ENCODE results near the gene CTNNBL1. TPM values are rescaled to one million over a fixed set of nuclear protein-coding genes. Genes with fewer than 3 reads are reported as not detected.

Gene CTNNBL1
- total and polyA plus RNA-seq, 2 experiments from 2014 or later, result 36.3 to 68.7 TPM

DNA sequence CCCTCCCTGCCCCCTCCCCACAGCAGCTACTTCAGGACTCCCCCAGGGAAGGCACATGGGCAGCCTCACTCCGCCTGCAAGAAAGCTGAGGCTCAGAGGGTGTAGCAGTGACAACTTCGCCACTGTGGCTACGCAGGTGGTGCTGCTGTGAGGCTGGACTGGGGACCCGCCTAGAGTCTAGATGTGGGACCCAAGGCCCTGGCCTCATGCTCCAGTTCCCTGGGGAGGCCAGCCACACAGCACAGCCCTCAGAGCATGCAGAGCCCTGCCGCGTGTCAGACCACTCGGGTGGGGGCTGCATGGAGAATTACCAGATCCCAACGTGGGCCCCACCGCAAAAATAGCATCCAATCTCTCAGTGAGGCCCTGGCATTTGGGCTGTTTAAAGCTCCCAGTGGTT, 178.3 kb downstream of the CTNNBL1 start (continued):
- TF ChIP-seq, protein P1, sequence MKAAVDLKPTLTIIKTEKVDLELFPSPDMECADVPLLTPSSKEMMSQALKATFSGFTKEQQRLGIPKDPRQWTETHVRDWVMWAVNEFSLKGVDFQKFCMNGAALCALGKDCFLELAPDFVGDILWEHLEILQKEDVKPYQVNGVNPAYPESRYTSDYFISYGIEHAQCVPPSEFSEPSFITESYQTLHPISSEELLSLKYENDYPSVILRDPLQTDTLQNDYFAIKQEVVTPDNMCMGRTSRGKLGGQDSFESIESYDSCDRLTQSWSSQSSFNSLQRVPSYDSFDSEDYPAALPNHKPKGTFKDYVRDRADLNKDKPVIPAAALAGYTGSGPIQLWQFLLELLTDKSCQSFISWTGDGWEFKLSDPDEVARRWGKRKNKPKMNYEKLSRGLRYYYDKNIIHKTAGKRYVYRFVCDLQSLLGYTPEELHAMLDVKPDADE (IDR thresholded peaks at IDR 0.05), result no peak
- TF ChIP-seq CREB1 (CRISPR knock-in tag; IDR thresholded peaks at IDR 0.05; ENCODE audit: low read depth) (no peak), ZNF331 (CRISPR knock-in tag; IDR thresholded peaks at IDR 0.05; ENCODE audit: low read depth) (no peak), NANOG (IDR thresholded peaks at IDR 0.05; ENCODE audit: borderline replicate concordance) (no peak)
- TF ChIP-seq, protein P2, sequence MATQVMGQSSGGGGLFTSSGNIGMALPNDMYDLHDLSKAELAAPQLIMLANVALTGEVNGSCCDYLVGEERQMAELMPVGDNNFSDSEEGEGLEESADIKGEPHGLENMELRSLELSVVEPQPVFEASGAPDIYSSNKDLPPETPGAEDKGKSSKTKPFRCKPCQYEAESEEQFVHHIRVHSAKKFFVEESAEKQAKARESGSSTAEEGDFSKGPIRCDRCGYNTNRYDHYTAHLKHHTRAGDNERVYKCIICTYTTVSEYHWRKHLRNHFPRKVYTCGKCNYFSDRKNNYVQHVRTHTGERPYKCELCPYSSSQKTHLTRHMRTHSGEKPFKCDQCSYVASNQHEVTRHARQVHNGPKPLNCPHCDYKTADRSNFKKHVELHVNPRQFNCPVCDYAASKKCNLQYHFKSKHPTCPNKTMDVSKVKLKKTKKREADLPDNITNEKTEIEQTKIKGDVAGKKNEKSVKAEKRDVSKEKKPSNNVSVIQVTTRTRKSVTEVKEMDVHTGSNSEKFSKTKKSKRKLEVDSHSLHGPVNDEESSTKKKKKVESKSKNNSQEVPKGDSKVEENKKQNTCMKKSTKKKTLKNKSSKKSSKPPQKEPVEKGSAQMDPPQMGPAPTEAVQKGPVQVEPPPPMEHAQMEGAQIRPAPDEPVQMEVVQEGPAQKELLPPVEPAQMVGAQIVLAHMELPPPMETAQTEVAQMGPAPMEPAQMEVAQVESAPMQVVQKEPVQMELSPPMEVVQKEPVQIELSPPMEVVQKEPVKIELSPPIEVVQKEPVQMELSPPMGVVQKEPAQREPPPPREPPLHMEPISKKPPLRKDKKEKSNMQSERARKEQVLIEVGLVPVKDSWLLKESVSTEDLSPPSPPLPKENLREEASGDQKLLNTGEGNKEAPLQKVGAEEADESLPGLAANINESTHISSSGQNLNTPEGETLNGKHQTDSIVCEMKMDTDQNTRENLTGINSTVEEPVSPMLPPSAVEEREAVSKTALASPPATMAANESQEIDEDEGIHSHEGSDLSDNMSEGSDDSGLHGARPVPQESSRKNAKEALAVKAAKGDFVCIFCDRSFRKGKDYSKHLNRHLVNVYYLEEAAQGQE (IDR thresholded peaks at IDR 0.05; ENCODE audit: unreplicated experiment), result no peak
- TF ChIP-seq, protein P3, sequence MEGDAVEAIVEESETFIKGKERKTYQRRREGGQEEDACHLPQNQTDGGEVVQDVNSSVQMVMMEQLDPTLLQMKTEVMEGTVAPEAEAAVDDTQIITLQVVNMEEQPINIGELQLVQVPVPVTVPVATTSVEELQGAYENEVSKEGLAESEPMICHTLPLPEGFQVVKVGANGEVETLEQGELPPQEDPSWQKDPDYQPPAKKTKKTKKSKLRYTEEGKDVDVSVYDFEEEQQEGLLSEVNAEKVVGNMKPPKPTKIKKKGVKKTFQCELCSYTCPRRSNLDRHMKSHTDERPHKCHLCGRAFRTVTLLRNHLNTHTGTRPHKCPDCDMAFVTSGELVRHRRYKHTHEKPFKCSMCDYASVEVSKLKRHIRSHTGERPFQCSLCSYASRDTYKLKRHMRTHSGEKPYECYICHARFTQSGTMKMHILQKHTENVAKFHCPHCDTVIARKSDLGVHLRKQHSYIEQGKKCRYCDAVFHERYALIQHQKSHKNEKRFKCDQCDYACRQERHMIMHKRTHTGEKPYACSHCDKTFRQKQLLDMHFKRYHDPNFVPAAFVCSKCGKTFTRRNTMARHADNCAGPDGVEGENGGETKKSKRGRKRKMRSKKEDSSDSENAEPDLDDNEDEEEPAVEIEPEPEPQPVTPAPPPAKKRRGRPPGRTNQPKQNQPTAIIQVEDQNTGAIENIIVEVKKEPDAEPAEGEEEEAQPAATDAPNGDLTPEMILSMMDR (conservative IDR thresholded peaks at IDR 0.05; ENCODE audit: low read depth in 2 of 2), result no peak

DNA sequence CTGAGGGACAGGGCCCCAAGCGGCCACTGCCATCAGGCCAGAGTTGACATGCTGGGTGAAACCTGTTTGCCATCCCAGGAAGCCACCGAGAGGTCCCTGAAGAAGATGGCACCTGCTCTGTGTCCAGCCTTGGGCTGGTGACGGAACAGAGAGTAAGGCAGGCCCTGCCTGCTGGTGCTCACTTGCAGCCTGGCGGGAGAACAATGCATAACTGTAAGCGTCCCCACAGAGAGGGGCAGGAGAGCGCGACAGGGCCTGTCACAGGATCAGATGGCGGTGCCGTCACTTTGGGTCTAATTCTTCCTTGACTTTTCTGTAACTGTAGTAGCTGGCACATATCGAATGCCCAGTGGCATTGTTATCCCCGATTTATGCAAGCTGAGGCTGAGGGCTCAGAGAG, 180.1 kb downstream of the CTNNBL1 start:
- Mint-ChIP-seq H3K27me3 (ENCODE audit: insufficient read depth, low read depth, poor library complexity) (peaks cover 11% of the 10 kb centered on the region), H3K4me3 (no peak overlapping the region), H3K27ac (no peak overlapping the region), H3K36me3 (ENCODE audit: low read depth) (peaks cover 12% of the 10 kb centered on the region; the same call in 2 of the 3 replicates), H3K9me3 (no peaks in the 10 kb centered on the region), H3K4me1 (peaks cover 17% of the 10 kb centered on the region)
- TF ChIP-seq, protein P3 (conservative IDR thresholded peaks at IDR 0.05; ENCODE audit: low read depth in 2 of 2), result no peak
- no peak for TF ChIP-seq NANOG (IDR thresholded peaks at IDR 0.05; ENCODE audit: borderline replicate concordance)
- TF ChIP-seq, protein P2 (IDR thresholded peaks at IDR 0.05; ENCODE audit: unreplicated experiment), result no peak
- no peak overlapping the region for H3K27ac ChIP-seq (ENCODE audit: low read depth)
- H3K4me3 ChIP-seq, result no peak overlapping the region
- no peak overlapping the region for H2AFZ ChIP-seq
- ATAC-seq (no peak), DNase-seq (ENCODE audit: low spot score) (no peak)
- no peaks in the 10 kb centered on the region for H3K27me3 ChIP-seq (ENCODE audit: insufficient read depth)
- no peak overlapping the region for H3K4me2 ChIP-seq
- H4K20me1 ChIP-seq (replicated peaks; ENCODE audit: insufficient read depth), result no peaks in the 10 kb centered on the region
- H3K4me1 ChIP-seq (ENCODE audit: insufficient read depth), result peaks cover 11% of the 10 kb centered on the region
- H3K9me2 ChIP-seq (ENCODE audit: insufficient read depth), result no peaks in the 10 kb centered on the region
- H3K79me2 ChIP-seq (replicated peaks; ENCODE audit: insufficient read depth), result no peaks in the 10 kb centered on the region
- no peaks in the 10 kb centered on the region for H3F3A ChIP-seq (replicated peaks; ENCODE audit: low read depth)
- H3K36me3 ChIP-seq (ENCODE audit: insufficient read depth), result no peaks in the 10 kb centered on the region

All from GM23338 (cell line).